HG03095 (cell line): ENCODE data around the gene TUFM.
"Not testable (repeated sequence)": the region's sequence is repeated elsewhere in the genome, so short reads cannot be mapped to it uniquely, and the experiment has no call there.

ENCODE experiments used
- ATAC-seq: cut with Tn5 transposase; IDR thresholded peaks from one replicate; pipeline ENCODE4 v1.9.1; 2021; ENCODE audit warnings: moderate library complexity; ENCODE audit not compliant: unreplicated experiment

The TUFM gene

DNA sequence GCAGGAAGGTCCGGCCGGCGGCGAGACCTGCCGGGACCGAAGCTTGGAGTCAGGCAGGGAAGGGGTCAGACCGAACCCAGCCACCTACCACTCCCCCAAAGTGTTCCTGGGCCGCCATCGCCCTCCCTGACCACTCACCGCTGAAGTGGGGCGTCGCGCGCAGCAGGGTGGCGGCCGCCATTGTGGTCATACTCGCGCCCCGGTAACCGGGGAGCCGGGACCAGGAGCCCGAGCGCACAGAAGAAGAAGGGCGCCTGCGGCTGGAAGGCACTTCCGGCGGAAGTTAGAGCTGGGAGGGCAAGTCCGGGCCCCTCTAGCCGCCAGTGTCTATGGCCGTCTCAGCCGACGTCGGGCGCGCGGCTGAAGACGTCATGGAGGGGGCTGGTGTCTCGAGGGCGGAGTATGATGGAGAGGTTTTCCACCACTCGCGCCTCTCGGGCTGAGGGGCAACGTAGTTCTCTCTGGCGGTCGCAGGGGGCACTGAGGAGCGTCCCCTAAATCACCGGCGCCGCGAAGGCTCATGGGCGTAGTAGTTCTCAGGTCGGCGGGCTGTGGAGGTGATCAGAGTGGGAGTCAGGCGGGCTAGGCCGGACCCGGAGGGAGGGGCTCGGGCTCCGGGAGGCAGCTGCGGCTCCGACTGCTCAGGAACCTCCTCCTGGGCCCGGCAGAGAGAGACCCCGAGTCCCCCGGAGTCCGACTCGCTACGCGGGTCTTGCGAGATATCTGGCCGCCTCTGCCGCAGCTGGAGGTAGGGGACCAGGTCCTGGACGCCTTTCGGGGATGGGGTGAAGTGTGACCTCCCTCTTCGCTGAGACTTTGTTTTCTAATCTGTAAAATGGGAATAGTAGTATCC, at the start of gene TUFM:
Gene TUFM, minus strand, starts transcription at position 269 of the 853 bp plus-strand sequence. Its CDS starts 79 bp downstream, at position 190.
- ATAC-seq = peak; percentile 78

DNA sequence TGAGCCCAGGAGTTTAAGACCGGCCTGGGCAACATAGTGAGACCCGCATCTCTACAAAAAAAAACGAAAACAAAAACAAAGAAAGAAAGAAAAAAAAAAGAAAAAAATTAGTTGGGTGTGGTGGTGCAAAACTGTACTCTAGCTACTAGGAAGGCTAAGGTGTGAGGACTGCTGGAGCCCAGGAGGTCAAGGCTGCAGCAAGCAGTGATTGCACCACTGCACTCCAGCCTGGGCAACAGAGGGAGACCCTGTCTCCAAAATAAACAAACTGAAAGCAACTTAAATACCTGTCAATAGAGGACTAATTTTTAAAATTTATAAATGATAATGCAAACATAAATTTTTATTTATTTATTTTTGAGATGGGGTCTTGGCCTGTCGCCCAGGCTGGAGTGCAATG, 49.5 kb upstream of the TUFM start:
- ATAC-seq = no peak

DNA sequence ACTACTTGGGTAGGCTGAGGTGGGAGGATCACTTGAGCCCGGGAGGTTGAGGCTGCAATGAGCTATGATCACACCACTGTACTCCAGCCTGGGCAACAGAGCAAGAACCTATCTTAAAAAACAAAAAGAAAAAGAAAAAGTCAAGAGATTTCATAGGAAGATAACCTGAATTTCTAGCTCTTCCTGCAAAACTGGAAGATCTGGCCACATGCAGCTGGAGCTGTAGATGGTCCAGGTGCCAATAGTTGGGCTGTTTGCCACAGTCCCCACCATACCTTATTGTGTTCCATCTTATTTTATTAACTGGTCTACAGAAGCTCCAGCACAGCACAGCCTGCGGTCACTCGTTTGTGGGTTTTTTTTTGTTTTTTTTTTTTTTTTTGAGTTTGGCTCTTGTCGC, 47.1 kb upstream of the TUFM start:
- no peak for ATAC-seq

DNA sequence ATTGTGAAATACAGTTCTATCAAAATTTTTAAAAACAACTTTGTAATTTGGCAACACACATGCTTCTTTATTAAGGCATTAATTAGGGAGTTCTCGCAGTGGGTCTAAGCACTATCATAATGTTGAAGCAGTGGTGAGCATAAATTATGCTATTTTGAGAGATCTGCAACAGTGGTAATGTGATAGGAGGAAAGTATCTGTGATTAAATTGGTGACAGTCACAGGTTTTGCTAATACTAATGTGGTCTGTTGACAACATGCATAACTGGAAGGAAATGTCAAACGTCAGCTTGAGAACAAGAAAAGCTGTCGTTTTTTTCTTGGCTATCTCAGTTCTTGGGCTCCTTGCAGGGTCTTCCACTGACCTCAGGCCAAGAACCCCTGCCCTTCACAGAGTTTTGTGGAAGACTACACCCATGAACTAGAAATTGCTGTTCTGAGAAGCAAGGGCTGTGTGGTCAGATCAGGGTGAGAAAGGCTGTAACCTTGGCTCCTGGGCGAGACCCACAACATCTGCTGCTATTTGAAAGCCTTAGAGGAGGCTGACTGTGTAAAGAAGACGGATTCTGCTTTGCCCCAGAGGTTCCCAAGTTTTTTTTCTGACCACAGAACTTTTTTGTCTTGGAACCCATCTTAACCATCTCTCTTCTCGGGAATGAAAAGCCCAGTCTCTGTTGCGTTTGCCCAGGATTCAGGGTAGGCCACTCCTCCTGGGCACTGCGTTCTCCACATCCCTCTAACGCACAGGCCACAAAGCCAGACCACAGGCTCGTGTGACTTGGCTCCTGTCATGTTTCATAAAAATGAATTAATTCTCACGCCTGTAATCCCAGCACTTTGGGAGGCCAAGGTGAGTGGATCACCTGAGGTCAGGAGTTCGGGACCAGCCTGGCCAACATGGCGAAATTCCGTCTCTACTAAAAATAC, 46.1 kb upstream of the TUFM start:
- no peak for ATAC-seq

DNA sequence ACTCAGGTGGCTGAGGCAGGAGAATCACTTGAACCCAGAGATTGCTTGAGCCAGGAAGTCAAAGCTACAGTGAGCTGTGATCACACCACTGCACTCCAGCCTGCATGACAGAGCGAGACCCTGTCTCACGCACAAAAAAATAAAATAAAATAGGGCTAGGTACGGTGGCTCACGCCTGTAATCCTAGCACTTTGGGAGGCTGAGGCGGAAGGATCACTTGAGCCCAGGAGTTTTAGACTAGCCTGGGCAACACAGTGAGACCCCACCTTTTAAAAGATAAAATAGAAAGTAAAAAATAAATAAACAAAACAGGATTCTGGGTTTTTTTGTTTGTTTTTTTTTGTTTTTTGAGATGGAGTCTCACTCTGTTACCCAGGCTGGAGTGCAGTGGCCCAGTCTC, 44.2 kb upstream of the TUFM start:
- ATAC-seq = not testable (repeated sequence)

DNA sequence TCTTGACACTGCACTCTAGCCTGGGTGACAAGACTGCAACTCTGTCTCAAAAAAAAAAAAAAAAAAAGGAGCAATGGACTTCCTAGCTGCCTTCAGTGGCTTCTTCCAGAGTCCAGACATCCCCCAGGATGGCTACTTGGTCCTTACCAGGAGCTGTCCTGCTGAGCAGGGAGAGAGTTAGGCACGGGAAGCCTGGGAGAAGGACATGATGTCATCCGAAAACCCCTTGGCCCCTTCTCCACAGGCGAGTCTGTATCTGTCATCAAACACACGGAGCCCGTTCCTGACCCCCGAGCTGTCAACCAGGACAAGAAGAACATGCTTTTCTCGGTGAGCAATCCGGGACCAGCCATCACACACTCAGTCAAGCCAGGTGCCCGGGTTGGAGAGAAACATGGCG, 40.8 kb upstream of the TUFM start:
- ATAC-seq = no peak

DNA sequence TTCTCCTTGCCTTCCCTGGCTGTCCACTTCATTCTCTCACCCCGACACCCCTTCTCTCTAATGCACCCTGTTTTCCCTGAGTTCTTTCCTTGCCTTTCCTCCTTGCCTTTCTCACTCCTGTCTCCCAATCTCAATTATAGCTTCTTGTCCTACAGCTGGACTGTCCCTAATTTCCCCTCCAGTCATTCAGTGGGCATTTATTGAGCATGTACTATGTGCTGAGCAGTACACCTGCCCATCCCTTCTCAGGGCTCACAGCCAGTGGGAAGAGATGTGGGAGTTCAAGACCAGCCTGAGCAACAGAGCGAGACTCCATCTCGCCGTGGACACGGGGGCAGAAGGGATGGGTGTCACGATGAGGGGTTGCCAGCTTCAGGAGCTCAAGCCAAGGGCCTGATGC, 37.9 kb upstream of the TUFM start:
- no peak for ATAC-seq

DNA sequence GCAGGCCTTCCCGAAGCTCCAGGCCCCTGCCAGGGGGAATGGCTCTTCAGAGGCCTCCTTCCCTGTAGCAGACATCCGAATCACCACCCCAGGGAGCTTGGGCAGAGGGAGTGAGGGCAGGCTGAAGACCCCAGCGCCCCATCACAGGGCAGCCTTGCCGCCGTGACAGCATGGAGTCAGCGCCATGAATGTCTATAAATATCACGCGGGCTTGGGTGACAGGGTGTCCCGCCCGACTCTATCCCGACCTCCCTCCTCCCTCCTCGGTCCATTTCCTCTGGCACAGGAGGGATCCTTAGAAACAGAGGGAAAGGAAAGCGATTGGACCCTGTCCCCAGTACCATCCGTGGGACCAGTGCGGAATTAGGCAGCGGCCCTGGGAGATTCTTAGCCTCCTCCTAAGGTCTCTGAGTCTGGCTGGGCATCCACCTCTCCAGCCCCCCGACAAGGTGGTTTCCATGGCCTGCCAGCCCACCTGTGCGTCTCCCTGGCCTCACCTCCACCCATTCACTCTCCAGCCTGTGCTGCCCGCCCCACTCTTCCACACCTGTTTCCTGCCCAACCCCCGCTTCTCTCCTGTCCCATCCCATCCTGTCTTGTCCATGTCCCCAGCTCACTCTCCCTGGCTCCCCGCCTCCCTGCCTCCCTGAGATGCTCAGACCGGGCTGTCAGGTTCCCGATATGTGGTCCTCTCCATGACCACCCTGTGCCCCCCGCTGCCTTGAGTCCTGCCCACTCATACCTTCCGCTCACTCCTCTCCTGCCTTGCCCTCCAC, 37.3 kb upstream of the TUFM start:
- no peak for ATAC-seq

DNA sequence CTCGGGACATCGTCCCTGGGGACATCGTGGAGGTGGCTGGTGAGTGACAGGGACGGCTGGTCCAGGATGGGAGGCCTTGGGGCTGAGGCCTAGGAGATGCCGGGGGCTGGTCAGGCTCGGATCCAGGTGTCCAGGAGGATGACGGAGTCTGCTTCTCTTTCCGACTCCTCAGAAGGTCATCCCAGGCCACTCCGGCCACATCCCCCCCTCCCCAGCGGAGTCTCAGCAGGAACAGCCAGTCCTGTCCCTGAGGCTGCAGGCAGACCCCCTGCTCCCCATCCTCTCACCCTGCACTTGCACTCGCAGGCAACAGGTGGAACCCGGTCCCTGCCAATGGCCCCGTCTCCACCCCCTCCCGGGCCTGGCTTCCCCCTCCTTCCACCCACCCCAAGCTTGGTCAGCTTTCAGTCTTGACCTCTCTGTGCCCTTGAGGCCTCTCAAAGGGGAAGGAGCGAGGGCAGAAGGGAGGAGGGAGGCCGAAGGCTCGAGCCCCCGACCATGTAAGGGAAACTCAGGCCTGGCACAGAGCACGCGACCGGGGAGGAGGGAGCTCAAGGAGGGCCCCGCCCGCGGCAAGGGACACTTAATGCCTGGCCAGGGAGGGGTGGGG, 36.5 kb upstream of the TUFM start:
- no peak for ATAC-seq

DNA sequence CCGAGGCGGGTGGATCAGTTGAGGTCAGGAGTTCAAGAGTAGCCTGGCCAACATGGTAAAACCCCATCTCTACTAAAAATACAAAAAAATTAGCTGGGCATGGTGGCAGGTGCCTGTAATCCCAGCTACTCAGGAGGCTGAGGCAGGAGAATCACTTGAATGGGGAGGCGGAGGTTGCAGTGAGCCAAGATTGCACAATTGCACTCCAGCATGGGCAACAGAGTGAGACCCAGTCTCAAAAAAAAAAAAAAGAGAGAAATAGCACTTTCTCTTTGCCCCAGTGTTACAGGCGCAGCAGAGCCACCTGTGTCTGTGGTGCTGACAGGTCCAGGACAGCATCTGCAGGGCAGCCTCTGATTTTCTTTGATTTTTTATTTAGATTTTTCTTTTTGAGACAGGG, 35.4 kb upstream of the TUFM start:
- not testable (repeated sequence) for ATAC-seq

DNA sequence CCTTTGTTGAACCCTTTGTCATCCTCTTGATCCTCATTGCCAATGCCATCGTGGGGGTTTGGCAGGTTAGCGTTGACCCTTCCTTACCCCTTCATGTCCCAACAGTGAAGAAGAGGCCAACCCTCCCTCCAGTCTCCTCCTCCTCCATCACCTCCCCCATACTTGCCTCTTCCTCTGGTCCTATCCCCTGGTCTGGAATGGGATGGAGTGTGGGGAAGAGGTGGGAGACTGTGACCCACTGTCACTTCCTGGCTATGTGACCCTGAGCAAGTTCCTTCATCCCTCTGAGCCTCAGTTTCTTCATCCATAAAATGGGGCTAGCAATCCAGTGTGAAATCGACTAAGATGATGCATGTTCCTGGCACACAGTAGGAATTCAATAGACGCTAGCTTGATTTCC, 34.8 kb upstream of the TUFM start:
- no peak for ATAC-seq

DNA sequence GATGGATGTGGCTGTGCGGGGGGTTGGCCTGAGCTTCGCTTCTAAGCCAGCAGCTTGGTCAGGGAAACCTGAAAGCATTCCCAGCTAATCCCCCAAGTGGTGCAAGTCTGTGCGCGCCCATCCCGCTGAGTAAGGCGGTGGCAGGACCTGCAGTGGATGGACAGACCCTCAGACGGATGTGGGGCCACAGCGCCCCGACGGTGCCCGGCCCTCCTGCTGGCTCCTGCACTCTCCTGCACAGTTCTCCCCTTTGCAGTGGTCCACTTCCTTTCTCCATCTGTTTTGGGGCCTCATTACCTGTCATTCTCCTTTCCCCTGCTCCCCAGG, 34.4 kb upstream of the TUFM start:
- no peak for ATAC-seq

DNA sequence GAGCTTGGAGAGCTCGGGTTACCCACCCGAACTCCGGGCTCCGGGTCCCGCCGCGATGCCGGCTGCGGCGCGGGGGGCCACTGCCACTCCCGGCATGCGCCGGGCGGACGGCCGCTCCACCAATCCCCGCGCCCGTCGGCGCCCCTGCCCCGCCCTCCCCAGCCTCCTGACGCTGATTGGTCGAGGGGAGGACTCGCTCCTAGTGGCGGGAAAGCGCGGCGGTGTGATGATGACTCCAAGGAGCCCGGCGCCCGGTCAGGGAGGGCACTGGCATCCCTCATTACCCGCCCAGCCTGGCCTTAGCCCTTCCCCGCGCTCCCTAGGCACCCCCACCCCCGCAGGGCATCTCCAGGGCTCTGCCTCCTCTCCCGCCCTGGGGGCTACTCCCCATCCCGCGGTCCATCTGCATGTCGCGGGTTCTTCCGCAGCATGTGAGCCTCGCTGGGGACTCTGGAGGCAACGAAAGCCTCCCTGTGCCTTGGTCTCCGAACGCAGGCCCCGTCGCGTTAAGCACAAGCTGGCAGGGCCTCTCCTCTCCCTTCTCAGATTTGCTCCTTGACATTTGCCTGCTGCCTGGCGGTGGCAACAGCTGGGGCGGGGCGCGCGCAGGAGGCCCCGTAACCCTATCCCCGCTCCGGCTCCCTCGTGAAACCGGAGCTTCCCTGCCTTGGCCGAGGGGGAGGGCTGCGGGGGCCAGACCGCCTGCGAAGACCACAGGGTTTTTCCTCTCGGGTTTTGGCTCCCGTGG, 33.9 kb upstream of the TUFM start:
- peak; percentile 86 for ATAC-seq

DNA sequence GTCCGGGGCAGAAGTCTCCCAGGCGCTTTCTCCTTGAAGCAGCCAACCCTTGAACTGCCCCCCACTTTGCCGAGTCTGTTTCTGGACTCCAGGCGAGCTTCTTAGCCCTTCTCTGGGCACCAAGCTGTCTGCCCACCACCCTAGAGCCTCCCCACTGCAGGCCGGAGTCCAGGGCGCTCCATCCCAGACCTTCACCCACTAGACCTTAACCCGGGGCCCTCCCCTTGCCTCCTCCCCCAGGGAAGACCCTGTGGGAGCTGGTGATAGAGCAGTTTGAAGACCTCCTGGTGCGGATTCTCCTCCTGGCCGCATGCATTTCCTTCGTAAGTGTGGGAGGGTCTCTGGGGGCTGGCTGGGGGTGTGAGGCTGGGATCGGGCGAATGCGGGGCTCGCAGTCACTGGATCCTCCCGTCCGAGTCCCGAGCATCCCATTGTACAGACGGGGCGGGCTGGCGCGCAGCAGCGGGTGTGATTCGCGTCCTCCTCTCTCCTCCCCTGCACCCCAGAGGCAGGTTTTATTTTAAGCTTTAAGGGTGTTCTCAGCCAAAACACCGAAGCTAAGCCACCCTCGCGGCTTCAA, 33.2 kb upstream of the TUFM start:
- ATAC-seq = peak; percentile 21

DNA sequence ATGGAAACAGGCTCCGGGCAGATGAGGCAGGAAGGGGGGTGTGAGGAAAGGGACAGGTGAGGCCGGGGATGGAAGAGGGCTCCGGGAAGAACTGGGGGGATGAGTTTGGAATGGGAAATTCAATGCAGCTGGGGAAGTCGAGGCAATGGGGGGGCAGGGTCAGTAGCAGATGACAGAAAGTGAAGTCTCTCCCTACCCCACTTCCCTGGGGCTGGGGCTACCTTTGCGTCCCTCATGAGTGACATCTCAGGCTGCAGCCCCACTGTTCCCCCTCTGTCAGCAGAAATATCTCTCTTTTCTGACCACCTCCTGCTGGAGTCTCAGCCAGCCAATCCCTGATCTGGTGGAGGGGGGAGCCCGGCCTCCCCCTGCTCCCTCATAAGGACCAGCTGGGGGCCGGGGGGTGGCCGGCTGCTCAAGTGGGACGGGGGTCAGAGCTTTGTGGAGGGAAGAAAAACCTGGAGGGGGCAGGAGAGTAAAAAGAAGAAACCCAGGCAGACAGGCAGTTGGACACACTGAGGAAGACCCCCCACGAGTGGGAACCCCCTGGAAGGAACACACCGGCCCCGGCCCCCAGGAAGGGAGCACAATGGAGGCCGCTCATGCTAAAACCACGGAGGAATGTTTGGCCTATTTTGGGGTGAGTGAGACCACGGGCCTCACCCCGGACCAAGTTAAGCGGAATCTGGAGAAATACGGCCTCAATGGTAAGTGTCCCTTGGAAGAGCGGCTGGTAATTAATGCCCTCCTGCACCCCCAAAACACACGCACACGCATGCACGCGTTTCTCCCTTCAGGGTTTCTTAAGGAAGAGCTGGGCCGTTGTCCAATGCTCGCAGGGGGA, 32.2 kb upstream of the TUFM start, which contains the start of gene ATP2A1:
Gene ATP2A1, plus strand, starts transcription at position 406 of the 844 bp plus-strand sequence. Its CDS starts 184 bp downstream, at position 590.
- no peak for ATAC-seq

DNA sequence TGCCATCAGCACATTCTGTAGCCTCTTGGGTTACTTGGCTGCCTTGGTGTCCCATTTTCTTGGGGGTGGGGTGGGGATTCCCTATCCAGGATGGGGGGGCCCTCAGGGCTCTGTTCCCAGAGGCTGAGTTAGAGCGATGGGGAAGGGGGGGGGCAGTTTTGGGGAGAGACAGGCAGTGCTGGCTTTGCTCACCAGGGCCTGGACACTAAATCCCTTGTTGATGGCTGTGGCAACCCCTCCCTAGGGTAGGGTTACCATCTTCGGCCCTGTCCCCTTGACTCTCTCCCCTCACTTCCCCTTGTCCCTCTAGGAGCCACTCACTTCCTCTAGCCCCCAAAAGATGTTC, 31.5 kb upstream of the TUFM start:
- ATAC-seq = no peak

DNA sequence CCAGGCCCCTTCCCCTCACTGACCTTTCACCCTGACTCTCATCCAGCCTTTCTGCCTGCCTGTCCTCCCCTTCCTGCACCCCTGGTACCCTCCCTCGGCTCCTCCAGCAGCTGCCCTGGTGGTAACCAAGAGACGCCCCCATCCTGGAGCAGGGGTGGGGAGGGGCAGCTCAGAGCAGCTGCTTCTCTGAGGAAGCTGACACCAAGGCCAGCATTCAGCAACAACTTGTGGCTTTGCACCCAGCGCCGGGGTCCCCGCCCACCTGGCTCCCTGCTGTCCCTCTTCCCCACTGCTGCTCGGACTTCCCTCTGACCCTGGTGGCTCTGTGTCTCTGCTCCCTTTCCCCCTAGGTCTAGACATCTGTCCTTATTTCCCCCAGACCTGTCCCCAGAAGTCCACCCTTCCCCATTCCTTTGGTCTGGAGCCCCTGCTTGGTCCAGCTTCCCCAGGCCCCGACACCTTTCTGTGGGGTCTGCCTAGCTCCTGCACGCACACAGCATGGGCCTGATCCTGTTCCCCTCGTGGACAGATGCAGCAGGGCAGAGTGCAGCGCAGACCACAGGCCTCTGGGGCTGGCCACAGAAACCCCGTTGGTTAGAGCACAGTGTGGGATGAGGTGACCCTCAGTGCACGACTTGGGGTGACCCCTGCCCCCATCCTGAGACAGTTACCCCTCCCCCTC, 31.0 kb upstream of the TUFM start:
- no peak for ATAC-seq

DNA sequence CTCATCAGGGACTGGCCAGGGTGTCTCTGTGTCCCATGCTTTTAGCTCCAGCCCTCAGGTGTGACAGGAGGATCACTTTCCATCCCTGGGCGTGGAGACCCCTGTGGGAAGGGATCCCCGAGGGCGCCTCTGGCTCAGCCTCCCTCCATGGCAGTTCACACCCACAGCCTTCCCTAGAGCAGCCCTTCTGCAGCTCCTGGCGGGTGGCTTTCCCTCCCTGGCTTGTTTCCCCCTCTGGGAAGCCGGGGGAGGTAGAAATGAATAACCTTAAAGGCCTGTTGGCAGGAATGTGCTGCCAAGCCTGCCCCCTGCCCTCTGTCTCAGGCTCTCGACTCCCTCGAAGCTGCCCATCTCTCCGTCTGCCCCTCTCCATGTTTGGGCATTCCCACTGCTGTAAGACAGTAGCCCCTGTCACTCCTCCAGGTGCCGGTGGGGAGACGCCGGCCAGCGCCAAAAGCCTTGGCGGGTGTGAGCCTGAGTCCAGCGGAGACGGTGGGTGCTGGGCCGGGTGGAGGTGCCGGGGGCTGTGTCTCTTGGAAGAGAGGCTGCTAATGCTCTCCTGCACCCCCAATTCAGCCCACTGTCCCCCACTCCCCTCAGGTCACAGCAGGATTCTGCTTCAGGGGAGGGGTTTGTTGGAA, 30.0 kb upstream of the TUFM start:
- ATAC-seq = no peak
